Subcutaneous adipose tissue (tissue), 4 donors: ENCODE results near the gene CCSER1. TPM values are rescaled to one million over a fixed set of nuclear protein-coding genes. Genes with fewer than 3 reads are reported as not detected.

Experiments used
- total RNA-seq, 4 donors: library from RNA; depleted of rRNA; stranded (reverse); fragments of >200 nt; gene quantifications; one replicate each; pipeline ENCODE4 v1.1.0, GENCODE V29; 2016
- TF ChIP-seq, protein P1 (sequence below): fragments of 450-650 bp; IDR thresholded peaks from one replicate; pipeline ENCODE4 v1.5.1; 2016; ENCODE audit warnings: low read depth, mild to moderate bottlenecking, control low read depth, antibody characterized with exemption, moderate library complexity

Gene CCSER1
- total RNA-seq, 4 donors from 2014 or later, result 8.0 to 18.1 (median 16.0) TPM

- TF ChIP-seq, protein P1, sequence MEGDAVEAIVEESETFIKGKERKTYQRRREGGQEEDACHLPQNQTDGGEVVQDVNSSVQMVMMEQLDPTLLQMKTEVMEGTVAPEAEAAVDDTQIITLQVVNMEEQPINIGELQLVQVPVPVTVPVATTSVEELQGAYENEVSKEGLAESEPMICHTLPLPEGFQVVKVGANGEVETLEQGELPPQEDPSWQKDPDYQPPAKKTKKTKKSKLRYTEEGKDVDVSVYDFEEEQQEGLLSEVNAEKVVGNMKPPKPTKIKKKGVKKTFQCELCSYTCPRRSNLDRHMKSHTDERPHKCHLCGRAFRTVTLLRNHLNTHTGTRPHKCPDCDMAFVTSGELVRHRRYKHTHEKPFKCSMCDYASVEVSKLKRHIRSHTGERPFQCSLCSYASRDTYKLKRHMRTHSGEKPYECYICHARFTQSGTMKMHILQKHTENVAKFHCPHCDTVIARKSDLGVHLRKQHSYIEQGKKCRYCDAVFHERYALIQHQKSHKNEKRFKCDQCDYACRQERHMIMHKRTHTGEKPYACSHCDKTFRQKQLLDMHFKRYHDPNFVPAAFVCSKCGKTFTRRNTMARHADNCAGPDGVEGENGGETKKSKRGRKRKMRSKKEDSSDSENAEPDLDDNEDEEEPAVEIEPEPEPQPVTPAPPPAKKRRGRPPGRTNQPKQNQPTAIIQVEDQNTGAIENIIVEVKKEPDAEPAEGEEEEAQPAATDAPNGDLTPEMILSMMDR, result no peak
Measured at GRCh38 chr4:90438522-90438921, 311.3 kb downstream of the CCSER1 start.

DNA sequence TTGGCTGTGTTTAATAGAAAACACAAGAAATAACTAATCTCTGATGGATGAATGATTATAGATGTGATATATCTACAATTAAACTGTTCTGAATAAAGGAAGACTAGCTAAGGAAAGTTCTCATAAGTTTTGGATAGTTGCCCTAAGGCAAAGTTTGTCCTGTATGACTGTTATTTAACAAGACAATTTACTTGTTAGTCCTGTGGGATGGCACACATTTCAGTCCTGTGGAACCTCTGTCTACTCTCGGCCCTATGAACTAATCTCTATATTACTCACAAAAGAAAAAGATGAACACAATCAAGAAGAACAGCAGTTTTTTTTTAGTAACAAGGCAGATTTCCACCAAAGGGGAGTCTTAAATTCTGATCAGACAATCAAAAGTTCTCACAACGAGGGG, 314.6 kb downstream of the CCSER1 start:
- TF ChIP-seq, protein P1, result no peak

DNA sequence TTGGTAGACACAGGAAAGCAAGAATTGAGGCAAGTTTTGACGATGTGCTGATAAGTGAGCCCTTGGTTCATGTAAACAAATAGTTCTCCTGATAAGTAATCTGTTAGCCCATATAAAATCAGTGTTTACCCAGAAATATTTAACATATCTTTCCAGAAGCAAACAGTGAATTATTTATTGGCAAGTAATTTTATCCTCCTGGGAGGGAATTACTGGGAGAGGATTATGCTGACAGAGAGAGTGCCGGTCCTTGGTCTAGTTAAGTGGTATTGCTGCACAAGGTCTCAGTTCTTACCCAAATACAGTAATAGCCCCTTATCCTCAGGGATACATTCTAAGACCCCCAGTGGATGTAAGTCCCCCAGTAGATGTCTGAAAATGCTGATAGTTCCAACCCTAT, 315.4 kb downstream of the CCSER1 start:
- TF ChIP-seq, protein P1, result no peak

- TF ChIP-seq, protein P1, result no peak
Measured at GRCh38 chr4:90443231-90443630, 316.0 kb downstream of the CCSER1 start.

- TF ChIP-seq, protein P1, result no peak
Measured at GRCh38 chr4:90444904-90445303, 317.7 kb downstream of the CCSER1 start.

DNA sequence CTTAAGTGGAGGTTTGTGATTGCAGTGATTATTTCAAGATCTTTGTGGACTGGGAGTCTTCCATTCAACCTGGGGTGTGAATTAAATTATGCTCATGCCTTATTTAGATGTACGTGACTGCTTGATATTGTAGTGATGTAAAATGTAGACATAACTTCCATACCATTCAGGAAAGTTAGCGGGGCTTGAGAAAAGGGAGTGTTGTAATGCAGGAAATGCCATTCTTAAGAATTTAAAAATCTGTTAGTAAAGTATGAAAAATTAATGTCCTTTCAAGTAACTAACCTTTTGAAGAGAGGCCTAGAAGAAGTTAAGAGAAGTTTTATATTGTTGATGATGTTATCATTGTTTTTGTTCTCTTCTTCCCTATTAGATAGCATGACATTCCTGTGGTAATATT, 318.2 kb downstream of the CCSER1 start:
- TF ChIP-seq, protein P1, result no peak

- TF ChIP-seq, protein P1, result no peak
Measured at GRCh38 chr4:90449626-90450025, 322.4 kb downstream of the CCSER1 start.
